PC-9 (cell line): ENCODE measurements around the gene SLC16A12.

Experiments
- EZH2 ChIP-seq: fragments of 200-600 bp; sonication (generic); IDR thresholded peaks from 2 replicates; pipeline ENCODE4 v1.8.0; 2017; ENCODE audit warnings: antibody characterized with exemption, low read depth
- TF ChIP-seq, protein P1 (sequence below): fragments of 200-600 bp; sonication (generic); conservative IDR thresholded peaks from 2 replicates; pipeline ENCODE4 v1.6.1; 2017; ENCODE audit warnings: mixed run types, antibody characterized with exemption, mild to moderate bottlenecking, moderate library complexity

DNA sequence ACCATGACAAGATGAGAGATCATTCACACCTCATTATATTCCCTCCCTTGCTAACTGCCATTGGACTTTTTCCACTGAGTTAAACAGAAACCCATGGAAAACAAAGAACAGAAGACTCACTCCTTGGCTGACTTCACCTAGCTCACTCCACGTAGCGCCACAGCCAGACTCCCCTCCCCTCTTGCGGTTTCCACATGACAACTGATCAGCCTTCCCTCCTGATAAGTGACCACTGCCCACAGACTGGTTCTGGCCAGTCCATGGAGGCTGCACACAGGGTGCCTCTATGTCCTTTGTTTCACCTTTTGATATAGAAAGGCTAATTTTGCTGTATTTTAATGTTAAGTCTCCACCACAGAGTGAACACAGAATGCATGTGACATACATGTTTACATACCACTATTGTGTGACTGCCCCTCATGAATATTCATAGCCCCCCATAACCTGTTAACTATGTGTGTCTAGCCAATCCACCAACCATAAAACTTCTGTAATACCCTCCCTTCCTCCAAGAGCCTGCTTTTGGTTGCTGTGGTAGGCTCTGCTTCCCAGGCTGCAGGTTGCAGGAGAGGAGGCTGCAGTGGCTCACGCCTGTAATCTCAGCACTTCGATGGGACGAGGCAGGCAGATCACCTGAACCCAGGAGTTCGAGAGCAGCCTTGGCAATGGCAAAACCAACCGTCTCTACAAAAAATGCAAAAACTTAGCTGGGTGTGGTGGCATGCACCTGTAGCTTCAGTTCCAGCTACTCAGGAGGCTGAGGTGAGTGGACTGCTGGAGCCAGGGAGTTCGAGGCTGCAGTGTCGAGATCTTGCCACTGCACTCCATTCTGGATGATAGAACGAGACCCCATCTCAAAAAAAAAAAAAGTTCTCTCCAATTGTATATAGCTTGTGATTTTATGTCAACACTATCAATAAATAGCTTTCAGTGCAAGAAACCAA lies 131.0 kb downstream of the SLC16A12 start:
- TF ChIP-seq, protein P1, sequence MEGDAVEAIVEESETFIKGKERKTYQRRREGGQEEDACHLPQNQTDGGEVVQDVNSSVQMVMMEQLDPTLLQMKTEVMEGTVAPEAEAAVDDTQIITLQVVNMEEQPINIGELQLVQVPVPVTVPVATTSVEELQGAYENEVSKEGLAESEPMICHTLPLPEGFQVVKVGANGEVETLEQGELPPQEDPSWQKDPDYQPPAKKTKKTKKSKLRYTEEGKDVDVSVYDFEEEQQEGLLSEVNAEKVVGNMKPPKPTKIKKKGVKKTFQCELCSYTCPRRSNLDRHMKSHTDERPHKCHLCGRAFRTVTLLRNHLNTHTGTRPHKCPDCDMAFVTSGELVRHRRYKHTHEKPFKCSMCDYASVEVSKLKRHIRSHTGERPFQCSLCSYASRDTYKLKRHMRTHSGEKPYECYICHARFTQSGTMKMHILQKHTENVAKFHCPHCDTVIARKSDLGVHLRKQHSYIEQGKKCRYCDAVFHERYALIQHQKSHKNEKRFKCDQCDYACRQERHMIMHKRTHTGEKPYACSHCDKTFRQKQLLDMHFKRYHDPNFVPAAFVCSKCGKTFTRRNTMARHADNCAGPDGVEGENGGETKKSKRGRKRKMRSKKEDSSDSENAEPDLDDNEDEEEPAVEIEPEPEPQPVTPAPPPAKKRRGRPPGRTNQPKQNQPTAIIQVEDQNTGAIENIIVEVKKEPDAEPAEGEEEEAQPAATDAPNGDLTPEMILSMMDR, result no peak
- TF ChIP-seq EZH2, result no peak
